ENCODE measurements around the gene MDGA2.

Gene MDGA2

GRCh38 chr14:47675466-47676314 is at the start of gene MDGA2:
TSS of gene MDGA2 (minus strand) at chr14:47675605.
- peak in 33 of 51 donors; percentile 5 to 77 (median 54) for DNase-seq

GRCh38 chr14:47722929-47723693 is 47.7 kb upstream of the MDGA2 start:
- no peak for DNase-seq

- no peak for DNase-seq
These were observed 44.9 kb upstream of the MDGA2 start for GRCh38 chr14:47720281-47720680.

- DNase-seq, result no peak
These were observed 39.9 kb upstream of the MDGA2 start for GRCh38 chr14:47715330-47715729.

- no peak for DNase-seq
These were observed 35.2 kb upstream of the MDGA2 start for GRCh38 chr14:47710581-47710980.

- no peak for DNase-seq
These were observed 30.3 kb upstream of the MDGA2 start for GRCh38 chr14:47705683-47706082.

GRCh38 chr14:47691829-47692228 is 16.4 kb upstream of the MDGA2 start:
- DNase-seq, result no peak

GRCh38 chr14:47678993-47679392 is 3.6 kb upstream of the MDGA2 start:
- no peak for DNase-seq

GRCh38 chr14:47678157-47678556 is 2.8 kb upstream of the MDGA2 start:
- DNase-seq, result no peak

GRCh38 chr14:47676315-47676617 is 861 bp upstream of the MDGA2 start:
- DNase-seq, result peak in 1 of 51 donors; percentile 76

- DNase-seq, result peak in 12 of 51 donors; percentile 12 to 58 (median 32)
These were observed 601 bp downstream of the MDGA2 start for GRCh38 chr14:47674543-47675465.

- peak in 16 of 51 donors; percentile 11 to 56 (median 38) for DNase-seq
These were observed 1.3 kb downstream of the MDGA2 start for GRCh38 chr14:47674148-47674542.

GRCh38 chr14:47665337-47666134 is 9.9 kb downstream of the MDGA2 start:
- DNase-seq, result no peak

- DNase-seq, result no peak
These were observed 12.9 kb downstream of the MDGA2 start for GRCh38 chr14:47662466-47662865.

- DNase-seq, result no peak
These were observed 15.2 kb downstream of the MDGA2 start for GRCh38 chr14:47660158-47660557.

GRCh38 chr14:47658041-47658440 is 17.4 kb downstream of the MDGA2 start:
- DNase-seq, result no peak

GRCh38 chr14:47657143-47657542 is 18.3 kb downstream of the MDGA2 start:
- no peak for DNase-seq

- no peak for DNase-seq
These were observed 24.1 kb downstream of the MDGA2 start for GRCh38 chr14:47651337-47651736.

- DNase-seq, result no peak
These were observed 37.7 kb downstream of the MDGA2 start for GRCh38 chr14:47637753-47638152.

- DNase-seq, result no peak
These were observed 49.0 kb downstream of the MDGA2 start for GRCh38 chr14:47626151-47627035.

Data from hypothalamus (tissue), 51 donors.